NOMO-1 treated with dmso at 0.1 percent for 144 hours (cell line): Measurements from ENCODE around the gene ZNF609.

Source experiments
- DNase-seq: peaks from one replicate; lab custom pipeline; 2025; ENCODE audit not compliant: unreplicated experiment; lab: John Stamatoyannopoulos, UW

The ZNF609 gene

DNA sequence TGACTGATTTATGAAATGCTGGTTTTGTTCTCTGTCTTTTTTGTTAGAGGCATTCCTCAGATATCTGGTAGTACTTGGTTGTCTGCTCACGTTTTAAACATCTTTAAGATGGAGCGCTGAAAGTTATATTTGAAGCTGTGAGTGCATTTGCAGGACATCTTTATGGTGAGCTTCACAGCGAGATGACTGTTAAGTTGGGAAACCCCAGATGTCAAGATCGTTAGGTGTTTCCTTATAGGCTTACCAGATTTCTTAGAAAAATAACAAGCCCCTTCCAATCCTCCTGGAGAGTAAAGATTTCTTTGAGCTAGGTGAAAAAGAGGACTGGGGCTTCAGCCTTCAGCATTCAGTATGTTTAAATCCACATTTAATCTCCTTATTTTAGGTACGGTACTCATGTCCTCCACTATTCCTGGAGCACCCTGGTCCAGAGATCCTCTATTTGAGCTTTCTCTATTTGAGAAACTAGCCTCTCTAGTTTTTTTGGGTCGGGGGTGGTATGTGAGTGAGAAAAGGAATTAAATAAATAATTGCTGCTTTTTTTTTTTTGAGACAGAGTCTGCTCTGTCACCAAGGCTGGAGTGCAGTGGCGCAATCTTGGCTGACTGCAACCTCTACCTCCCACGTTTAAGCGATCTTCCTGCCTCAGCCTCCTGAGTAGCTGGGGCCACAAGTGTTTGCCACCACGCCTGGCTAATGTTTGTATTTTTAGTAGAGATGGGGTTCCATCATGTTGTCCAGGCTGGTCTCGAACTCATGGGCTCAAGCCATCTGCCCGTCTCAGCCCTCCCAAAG, 72.3 kb downstream of the ZNF609 start:
- DNase-seq: no peak

DNA sequence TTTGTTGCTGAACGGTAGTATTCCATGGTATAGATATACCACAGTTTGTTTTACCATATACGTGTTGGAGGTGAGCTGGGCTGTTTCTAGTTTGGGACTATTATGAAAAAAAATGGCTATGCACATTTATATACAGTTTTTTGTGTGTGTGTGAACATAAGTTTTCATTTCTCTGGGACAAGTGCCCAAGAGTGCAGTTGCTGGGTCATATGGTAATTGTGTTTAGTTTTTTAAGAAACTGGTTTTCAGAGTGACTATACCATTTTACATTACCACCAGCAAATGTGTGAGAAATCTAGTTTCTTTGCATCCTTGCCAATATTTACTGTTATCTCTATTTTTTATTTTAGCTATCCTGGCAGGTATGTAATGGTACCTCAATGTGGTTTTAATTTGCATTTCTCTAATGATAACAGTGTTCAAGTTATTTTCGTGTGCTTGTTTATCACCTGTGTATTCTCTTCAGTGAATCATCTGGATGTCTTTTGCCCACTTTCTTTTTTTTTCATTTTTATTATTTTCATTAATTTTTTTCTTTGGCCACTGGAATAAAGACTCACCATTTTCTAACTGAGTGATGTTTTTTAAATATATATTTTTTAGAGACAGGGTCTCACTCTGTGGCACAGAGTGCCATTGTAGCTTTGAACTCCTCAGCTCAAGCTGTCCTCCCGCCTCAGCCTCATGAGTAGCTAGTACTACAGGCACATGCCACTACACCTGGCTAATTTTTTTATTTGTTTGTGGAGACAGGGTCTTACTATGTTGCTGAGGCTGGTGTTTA, 75.3 kb downstream of the ZNF609 start:
- DNase-seq: no peak

DNA sequence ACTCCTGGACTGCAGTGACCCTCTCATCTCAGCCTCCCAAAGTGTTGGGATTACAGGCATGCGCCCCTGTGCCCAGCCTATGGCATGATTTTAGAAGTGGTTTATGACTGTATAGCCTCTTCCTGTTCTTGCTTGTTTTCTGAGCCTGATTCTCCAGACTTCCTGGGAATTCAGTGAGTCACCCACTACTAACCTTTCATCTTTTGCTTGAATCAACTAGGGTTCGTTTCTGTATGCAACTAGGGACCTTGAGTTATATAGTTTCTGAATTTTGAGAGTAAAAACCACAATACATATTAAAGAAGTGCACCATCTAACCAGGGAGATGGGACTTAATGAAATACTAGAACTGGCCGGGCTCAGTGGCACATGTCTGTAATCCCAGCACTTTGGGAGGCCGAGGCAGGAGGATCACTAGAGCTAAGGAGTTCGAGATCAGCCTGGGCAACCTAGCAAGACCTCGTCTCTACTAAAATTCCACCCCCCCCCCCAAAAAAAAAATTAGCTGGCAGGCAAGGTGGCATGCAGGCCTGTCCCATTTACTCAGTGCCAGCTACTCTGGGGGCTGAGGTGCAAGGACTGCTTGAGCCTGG, 76.0 kb downstream of the ZNF609 start:
- no peak for DNase-seq

DNA sequence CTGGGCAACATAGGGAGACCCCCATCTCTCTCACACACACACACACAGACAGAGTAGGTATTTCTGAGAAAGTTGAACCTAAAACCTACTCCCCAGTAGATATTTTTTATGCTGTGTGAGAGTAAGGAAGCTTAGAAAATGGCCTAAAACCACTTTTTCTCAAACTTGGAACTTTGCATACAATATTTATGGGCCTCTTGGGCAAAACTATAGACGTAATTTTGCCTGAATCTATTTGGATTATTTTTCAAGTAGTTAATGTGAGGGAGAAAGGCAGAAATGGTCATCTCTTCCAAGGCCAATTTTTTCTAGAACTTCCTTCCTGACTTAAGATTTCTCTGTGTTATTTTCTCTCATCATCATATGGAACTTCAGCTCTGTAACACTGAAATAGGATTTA, 81.7 kb downstream of the ZNF609 start:
- no peak for DNase-seq

DNA sequence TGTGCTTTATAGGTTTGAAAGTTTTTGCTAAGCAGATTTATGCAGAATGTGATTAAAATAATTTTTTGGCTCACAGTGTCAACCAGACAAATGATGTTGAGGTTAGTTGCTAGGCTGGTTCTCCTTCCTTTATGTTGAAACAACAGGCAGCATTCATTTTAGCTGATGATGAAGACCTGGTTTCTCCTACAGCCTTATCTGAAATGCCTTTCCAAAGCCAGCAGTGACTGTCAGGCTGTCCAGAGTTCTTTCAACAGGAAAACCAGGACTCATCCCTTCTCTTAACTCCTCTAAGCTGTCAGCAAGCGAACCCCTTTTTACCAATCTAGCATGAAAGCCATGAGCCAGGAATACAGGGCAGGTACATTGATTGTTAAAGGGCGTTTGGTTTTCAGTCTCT, 84.1 kb downstream of the ZNF609 start:
- no peak for DNase-seq

DNA sequence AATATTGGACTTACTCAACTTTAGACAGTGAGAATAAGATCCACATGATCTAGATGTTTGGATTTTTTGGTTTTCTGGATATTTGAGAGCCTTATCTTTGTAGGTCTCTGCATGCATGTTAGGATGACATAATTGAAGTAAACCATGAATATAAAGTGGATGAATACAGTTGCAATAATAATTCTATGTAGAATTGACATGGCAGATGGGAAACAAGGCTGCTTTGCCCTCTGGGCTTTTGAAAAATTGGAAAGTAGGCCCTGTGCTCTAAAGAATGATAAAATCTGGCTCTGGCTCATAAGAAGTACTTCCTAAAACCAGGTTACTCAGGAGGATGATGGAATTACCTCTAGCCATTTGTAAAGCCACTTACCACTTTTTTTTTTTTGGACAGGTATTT, 86.9 kb downstream of the ZNF609 start:
- no peak for DNase-seq

DNA sequence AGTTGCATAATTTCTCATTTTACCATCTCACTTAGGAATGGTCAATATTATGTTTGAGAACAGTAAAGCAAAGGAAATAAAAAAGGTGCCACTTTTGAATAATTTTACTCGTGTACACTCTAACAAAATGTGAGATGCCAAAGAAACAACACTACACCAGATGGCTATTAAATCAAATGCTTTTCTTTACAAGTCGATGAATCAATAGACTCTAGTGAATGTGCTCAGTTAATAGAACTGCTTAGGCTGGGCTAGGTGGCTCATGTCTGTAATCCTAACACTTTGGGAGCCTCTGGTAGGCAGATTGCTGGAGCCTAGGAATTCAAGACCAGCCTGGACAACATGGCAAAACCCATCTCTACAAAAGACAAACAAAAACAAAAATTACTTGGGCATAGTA, 87.9 kb downstream of the ZNF609 start:
- DNase-seq: no peak

DNA sequence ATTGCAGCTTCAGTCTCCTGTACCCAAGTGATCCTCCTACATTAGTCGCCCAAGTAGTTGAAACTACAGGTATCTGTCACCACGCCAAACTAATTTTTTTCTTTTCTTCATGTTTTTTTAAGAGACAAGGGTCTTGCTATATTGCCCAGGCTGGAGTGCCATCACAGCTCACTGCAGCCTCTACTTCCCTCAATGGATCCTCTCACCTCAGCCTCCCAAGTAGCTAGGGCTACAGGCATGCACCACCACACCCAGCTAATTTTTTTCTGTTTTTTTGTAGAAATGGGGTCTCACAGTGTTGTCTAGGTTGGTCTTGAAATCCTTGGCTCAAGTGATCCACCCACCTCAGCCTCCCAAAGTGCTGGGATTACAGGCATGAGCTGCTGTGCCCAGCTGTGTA, 89.5 kb downstream of the ZNF609 start:
- no peak for DNase-seq

DNA sequence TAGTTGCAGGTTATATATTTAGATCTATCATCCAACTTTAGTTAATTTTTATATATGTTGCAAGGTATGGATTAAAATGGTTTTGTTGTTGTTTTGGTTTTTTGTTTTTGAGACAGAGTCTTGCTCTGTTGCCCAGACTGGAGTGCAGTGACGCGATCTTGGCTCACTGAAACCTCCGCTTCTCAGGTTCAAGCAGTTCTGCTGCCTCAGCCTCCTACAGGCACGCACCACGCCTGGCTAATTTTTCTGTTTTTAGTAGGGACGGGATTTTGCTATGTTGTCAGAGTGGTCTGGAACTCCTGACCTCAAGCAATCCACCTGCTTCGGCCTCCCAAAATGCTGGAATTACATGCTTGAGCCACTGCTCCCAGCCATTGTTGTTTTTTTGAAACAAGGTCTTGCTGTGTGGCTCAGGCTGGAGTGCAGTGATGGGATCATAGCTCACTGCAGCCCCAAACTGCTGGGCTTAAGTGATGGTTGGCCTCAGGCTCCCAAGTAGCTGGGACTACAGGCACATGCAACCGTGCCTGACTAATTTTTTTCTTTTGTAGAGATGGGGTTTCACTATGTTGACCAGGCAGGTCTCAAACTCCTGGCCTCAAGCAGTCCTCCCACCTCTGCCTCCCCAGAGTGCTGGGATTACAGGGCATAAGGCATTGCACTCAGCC, 92.0 kb downstream of the ZNF609 start:
- DNase-seq: no peak

DNA sequence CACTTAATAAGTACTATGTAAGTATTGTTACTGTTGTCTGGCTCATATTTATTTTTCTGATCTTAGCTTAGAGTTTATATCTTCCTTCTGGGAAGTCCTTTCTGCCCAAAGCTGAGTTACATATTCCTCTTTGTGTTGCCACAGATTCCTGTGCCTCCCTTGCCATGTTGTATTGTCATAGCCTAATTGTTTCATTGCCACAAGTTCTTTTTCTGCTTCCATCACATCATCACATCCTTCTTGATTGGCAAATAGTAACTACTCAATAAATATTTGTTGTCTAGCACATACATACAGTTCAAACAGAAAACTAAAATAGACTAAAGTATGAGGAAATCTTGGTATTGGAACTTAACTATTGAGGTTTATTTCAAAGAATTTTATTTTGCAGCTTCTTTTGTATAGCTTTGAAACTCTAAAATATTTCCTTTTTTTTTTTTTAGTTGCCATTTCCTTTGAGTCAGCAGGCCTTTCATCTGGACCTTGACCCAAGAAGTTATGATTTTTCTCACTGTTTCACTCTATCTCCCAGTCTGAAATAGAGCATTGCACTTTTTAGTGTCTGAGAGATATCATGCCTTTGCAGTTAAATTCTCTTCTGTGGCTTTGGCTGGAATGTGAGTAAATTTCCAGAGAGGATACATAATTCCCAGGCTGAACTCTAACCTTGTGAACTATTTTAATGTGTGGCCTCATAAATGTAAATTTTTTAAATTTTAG, 98.2 kb downstream of the ZNF609 start:
- DNase-seq: no peak

DNA sequence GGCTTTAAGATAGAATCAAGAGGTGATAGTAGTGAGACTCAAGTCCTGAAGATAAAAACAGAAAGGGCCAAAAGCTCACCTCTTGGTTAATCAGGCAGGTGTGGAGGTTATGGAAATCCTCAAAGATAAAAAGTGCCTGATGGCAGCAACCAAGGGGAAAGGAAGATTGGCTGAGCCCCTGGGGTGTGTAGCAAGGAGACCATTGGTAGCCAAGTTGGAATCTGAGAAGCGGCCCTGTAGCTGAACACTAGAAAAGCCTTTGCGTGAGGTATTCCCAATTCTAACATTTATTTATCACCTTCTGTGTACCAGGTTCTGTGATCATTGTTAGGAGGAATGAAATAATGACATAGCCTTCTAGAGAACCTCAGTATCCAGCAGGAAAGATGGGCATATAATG, 98.9 kb downstream of the ZNF609 start:
- no peak for DNase-seq

DNA sequence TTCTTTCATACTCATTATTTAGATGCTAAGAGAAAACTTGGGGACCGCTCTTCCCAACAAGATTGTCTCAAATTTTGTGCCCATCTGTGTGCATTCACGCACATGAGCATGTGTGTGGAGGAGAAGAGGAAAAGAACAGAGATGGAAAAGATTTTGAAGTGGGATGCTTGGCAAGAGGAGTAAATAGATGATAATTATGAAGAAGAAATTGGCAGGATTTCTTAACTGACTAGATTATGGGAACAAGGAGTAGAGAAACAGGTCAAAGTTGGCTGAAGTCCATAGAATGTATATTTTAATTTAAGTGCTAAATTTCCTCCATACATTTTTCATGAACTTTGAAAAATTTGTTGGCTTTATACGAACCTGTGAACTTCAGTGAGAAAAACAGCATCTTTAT, 100.1 kb downstream of the ZNF609 start:
- DNase-seq: no peak

DNA sequence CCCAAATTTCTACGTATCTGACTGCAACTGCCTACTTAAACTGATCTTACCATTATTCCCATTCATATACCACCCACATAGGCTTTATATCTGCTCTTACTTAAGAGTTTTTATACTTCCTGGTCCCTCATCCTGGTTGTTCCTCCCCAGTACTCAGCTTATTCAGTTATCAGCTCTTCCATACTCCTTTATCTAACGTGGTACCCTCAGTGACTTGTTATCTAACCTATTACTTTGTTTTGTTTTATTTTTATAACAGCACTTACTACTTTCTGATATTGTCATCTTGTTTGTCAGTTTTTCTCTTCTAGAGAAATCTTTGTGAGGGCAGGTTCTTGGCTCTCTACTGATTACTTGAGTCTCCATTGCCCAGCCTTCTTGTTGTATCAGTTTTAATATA, 100.6 kb downstream of the ZNF609 start:
- no peak for DNase-seq

DNA sequence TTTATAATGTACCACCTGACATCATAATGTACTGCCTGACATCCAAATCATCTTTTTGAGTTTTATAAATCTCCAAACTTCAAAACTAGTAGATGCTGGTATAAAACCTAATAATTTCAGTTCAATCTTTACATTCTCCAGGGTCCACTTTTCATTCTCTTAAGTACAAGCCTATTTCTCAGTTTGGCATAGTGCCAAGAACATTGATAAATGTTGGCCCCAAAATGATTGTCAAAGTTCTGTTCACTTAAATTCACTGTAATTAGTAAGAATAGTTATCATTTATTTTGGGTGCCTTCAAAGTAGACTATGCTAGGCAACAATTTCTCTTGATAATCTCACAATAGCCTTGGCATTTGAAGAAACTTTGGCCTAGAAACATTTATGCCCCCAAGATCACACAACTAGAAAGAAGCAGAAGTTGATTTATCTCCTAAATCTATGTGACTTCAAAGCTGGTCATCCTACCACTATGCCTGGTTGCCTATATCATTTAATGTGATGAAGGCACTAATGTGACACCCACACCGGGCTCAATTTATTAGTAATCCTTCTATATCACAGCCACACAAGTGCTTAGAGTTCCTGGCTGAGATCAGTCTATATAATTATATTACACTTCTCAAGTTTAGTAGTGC, 101.7 kb downstream of the ZNF609 start:
- no peak for DNase-seq

DNA sequence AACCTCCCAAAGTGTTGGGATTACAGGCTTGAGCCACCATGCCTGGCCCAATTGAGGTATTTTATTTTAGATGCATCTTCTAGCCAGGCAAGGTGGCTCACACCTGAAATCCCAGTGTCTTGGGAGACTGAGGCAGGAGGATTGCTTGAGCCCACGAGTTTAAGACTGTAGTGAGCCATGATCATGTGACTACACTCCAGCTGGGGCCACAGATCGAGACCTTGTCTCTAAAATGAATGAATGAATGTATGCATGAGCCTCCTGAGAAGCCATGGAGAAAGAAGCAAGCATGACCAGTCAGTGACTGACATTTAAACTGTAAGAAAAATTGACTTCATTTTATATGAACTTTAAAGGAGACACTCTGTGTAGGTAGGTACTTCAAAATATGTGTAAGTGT, 105.7 kb downstream of the ZNF609 start:
- no peak for DNase-seq

DNA sequence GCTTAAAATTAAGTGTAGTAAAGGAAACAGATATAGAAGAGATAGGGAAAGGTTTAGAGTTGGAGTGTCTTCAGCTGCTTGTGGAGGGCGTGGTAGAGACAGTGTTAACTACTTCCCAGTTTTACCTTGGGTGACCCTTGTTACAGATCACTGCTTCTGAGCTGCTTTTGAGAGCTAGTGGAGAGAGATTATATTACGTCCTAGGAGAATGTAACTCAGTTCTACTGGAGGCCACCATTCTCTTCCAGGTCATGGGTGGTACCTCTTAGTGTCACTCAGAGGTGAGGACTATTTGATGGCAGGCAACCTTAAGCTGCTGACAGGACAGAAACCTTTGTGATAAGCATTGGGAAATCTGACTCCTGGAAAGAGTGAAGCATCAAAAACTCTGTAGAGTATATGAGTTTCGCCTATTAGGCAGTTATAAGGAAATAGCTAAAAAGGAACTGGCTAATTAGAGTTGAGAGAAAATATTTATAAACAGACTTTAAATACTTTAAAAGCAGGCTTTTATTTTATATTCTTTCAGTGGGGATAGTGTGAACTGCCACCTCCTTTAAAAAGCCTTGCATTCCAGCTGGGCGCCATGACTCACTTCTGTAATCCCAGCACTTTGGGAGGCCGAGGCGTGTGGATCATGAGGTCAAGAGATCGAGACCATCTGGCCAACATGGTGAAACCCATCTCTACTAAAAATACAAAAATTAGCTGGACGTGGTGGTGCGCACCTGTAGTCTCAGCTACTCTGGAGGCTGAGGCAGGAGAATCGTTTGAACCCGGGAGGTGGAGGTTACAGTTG, 106.5 kb downstream of the ZNF609 start:
- no peak for DNase-seq

DNA sequence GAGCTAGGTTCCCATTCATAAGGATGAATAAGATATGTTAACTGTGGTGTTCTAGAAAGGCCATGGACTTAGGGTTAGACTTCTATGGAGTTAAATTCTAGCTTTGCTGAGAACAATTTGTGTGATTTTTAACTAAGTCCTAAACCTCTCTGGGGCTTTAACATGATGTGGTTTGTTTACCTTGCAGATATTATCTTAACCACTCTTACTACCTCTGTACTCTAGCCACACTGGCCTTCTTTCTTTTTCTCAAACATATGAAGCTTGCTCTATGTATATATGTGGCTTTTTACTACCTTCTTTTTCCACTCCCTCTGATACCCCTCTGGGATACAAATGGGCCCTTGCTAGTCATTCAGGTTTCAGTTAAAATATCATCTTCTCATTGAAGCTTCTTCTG, 108.4 kb downstream of the ZNF609 start:
- DNase-seq: no peak

DNA sequence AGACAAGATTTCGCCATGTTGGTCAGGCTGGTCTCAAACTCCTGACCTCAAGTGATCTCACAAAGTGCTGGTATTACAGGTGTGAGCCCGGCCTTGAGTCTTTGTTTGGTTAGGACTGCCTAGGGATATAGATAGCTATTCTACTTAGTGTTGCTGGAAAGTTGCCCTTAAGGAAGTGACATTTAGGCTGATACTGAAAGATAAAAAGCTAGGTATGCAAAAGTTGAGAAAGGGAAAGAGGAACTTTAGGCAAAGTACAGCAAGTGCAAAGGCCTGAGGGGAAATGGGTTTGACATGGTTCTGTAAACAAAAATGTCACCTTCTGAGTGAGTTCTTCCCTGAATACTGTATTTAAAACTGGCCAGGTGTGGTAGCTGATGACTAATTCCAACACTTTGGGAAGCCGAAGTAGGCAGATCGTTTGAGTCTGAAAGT, 111.5 kb downstream of the ZNF609 start:
- DNase-seq: no peak

DNA sequence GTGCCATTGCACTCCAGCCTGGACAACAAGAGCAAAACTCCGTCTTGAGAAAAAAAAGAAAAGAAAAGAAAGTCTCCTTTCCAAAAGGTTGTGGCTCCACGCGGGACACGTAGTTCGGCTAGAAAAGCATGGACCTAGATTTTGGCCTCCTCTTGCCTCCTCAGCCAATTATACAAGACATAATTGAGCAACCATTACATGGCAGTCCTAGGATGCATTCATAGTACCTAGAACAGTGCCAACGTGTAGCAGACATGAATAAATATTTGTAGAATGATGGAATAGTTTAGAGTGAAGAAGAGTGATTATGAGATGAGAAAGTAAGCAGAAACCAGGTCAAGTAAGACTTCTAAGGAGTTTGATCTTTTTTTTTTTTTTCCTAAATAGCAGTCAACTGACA, 112.5 kb downstream of the ZNF609 start:
- DNase-seq: no peak
